ENCODE measurements around the gene PPP1CB. TPM values are rescaled to one million over a fixed set of nuclear protein-coding genes. Genes with fewer than 3 reads are reported as not detected.

PPP1CB gene
- total RNA-seq, 1 experiment from 2014 or later: 190 TPM

DNA sequence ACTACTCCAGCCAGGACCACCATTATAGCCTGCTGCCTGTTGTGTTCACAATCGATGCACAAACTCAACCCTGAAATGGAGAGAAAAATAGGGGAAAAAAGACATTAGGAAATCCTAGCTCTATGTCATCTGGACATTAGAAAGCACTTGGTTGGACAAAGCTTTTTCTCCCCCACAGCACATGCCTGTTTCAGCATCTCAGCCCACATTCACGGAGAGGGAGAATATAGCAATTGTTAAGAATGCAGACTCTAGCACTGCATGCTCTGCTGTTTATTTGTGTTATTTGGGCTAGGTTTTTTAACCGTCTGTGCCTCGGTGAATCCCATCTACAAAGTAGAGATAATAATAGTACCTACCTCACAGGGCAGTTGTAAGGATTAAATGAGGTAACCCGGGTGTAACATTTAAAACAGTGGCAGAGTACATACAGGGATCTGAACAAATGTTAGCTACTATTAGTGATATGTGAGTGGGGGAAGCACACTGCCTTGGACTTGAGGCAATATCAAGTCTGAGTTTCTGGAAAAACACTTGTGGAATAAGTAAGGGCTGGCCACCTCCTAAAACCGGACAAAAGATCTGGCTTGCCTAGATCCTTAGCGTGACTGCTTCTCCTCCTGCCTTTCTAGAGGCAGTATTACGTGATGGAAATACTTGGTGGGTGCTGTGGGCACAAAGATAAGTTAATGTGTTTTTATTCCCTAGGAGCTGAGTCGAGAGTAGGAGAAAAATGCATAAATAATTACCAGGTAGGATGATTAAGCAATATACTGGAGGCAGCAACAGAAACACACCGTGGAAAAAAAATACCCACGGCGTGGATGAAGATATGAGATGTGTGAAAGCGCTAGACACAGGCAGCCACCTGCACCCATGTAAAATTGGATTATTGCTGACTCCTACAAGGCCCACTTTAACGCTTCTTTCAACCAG is 1.0 kb upstream of the PPP1CB start:
- Histone ChIP-seq H3K4me1 (peaks cover 15% of the 10 kb centered on the region), H3K4me3 (ENCODE audit: low read depth, low read length) (peak overlapping the region; percentile 89), H3K9me3 (no peaks in the 10 kb centered on the region), H3K36me3 (ENCODE audit: control insufficient read depth, insufficient read depth, low read length) (no peaks in the 10 kb centered on the region), H3K27me3 (replicated peaks; ENCODE audit: control insufficient read depth, insufficient read depth, low read length) (no peaks in the 10 kb centered on the region)
- POLR2A ChIA-PET: interaction anchor here (1.7 kb wide), 1 partner anchor 67 kb away, joined by 6 read pairs; no protein-coding TSS in a partner anchor
- peak in 1 of 2 experiments; percentile 13 for DNase-seq
- Mint-ChIP-seq H3K36me3 (ENCODE audit: insufficient read depth, unreplicated experiment) (peaks cover 36% of the 10 kb centered on the region), H3K27me3 (ENCODE audit: insufficient read depth, unreplicated experiment) (no peaks in the 10 kb centered on the region), H3K9me3 (ENCODE audit: unreplicated experiment) (no peaks in the 10 kb centered on the region), H3K4me3 (ENCODE audit: unreplicated experiment) (peak overlapping the region; percentile 97), H3K27ac (ENCODE audit: unreplicated experiment) (peak overlapping the region; percentile 99), H3K4me1 (ENCODE audit: low read depth, unreplicated experiment) (peaks cover 29% of the 10 kb centered on the region)
- CTCF ChIA-PET: interaction anchor here (0.5 to 2.3 kb wide), 3 partner anchors 36 to 184 kb away, joined by 3 to 40 read pairs (median 9); no protein-coding TSS in a partner anchor
- BruUV-seq (replicated peaks): TSS peak; percentile 87
- intact Hi-C loops (cut with micrococcal nuclease; ENCODE audit: unreplicated experiment): loop anchor here (1.0 to 10.0 kb wide), 5 partner anchors 34 to 356 kb away; partner anchors contain the start of gene FOSL2
- TF ChIP-seq, protein P1, sequence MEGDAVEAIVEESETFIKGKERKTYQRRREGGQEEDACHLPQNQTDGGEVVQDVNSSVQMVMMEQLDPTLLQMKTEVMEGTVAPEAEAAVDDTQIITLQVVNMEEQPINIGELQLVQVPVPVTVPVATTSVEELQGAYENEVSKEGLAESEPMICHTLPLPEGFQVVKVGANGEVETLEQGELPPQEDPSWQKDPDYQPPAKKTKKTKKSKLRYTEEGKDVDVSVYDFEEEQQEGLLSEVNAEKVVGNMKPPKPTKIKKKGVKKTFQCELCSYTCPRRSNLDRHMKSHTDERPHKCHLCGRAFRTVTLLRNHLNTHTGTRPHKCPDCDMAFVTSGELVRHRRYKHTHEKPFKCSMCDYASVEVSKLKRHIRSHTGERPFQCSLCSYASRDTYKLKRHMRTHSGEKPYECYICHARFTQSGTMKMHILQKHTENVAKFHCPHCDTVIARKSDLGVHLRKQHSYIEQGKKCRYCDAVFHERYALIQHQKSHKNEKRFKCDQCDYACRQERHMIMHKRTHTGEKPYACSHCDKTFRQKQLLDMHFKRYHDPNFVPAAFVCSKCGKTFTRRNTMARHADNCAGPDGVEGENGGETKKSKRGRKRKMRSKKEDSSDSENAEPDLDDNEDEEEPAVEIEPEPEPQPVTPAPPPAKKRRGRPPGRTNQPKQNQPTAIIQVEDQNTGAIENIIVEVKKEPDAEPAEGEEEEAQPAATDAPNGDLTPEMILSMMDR (IDR thresholded peaks at IDR 0.05; ENCODE audit: insufficient read depth in 1 of 2, low read depth in 1 of 2, low read length in 1 of 2, severe bottlenecking in 1 of 2, unreplicated experiment in 1 of 2): no peak

- DNase-seq: peak in 1 of 2 experiments; percentile 40
Measured at GRCh38 chr2:28751956-28752630, 463 bp downstream of the PPP1CB start.

More at GRCh38 chr2:28751956-28752630, 463 bp downstream of the PPP1CB start:
- peak overlapping the region; percentile 99 for H3K27ac Mint-ChIP-seq (ENCODE audit: unreplicated experiment)
- no peaks in the 10 kb centered on the region for H3K27me3 ChIP-seq (replicated peaks; ENCODE audit: control insufficient read depth, insufficient read depth, low read length)
- TF ChIP-seq, protein P1 (IDR thresholded peaks at IDR 0.05; ENCODE audit: insufficient read depth in 1 of 2, low read depth in 1 of 2, low read length in 1 of 2, severe bottlenecking in 1 of 2, unreplicated experiment in 1 of 2): no peak
- CTCF ChIA-PET: interaction anchor here (0.6 to 2.3 kb wide), 10 partner anchors 11 to 1069 kb away, joined by 3 to 40 read pairs (median 4); no protein-coding TSS in a partner anchor
- no TSS peak for BruUV-seq (replicated peaks)
- POLR2A ChIA-PET: interaction anchor here (0.6 to 1.7 kb wide), 18 partner anchors 8 to 1342 kb away, joined by 3 to 19 read pairs (median 5); partner anchors contain the start of genes TRMT61B and WDR43
- peaks cover 37% of the 10 kb centered on the region for H3K36me3 Mint-ChIP-seq (ENCODE audit: insufficient read depth, unreplicated experiment)
- H3K36me3 ChIP-seq (ENCODE audit: control insufficient read depth, insufficient read depth, low read length): no peaks in the 10 kb centered on the region; the same call in 1 of the 2 replicates
- H3K4me1 Mint-ChIP-seq (ENCODE audit: low read depth, unreplicated experiment): peaks cover 31% of the 10 kb centered on the region
- no peaks in the 10 kb centered on the region for H3K27me3 Mint-ChIP-seq (ENCODE audit: insufficient read depth, unreplicated experiment)
- intact Hi-C loops (cut with micrococcal nuclease; ENCODE audit: unreplicated experiment): loop anchor here (1.0 to 10.0 kb wide), 5 partner anchors 35 to 357 kb away; partner anchors contain the start of gene FOSL2
- H3K4me3 ChIP-seq (ENCODE audit: low read depth, low read length): peak overlapping the region; percentile 89
- no peaks in the 10 kb centered on the region for H3K9me3 Mint-ChIP-seq (ENCODE audit: unreplicated experiment)
- H3K4me3 Mint-ChIP-seq (ENCODE audit: unreplicated experiment): peak overlapping the region; percentile 97
- H3K9me3 ChIP-seq: no peaks in the 10 kb centered on the region
- peaks cover 15% of the 10 kb centered on the region for H3K4me1 ChIP-seq

Measured in Caco-2 (cell line).